Suprapubic skin (tissue), 3 donors: ENCODE data around the gene MRPL3.

Experiments
- CTCF ChIP-seq, 2 donors: fragments of 200-600 bp in 1 of 2; fragments of 450-650 bp in 1 of 2; sonication (generic) in 1 of 2; IDR thresholded peaks; one replicate each; pipeline ENCODE4 v1.5.1; 2016 to 2019; ENCODE audit warnings: antibody characterized with exemption in 2 of 2, mild to moderate bottlenecking in 1 of 2, moderate library complexity in 1 of 2
- POLR2AphosphoS5 ChIP-seq, 3 donors: sonication (generic); formaldehyde crosslinking; IDR thresholded peaks; one replicate each; pipeline ENCODE4 v1.6.1; 2017; ENCODE audit warnings: antibody characterized with exemption in 3 of 3

DNA sequence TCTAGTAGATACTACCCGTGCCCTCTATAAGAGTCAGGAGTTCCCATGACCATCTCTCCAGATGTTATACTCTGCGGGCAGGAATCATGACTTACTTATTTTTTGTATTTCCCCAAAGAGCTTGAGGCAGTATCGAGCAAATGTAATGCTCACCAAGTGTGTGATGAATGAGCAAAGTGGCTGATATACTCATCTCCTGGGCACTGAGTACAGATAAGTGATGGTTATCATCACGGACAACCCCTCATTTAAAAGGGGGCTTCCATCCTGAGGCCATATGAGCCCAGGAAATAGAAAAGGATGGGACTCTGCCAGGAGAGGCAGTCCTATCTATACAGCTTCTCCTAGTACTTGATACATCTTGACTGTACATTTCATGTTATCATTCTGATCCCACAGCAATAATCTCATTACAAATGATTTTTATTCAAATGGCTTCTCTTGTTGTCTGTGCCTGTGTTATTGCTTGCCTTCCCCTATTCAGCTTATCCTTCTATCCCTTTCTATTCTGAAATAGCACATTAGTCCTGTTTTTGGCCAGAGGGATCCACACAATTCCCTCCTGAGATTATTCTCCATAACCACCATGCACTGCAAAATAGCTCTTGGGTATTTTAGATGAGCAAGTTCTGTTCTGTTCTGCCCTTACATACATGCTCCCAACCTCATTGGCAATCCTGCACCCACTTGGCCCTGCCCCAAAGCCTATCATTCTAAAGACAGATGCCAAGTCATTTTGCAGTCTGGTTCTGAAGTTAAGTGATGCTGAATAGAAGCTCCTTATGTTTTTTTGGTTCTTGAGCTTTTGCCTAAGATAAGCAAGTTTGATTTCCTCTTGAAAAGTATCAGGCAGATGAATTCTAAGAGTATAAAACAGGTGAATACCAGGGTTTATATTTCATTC, 48.0 kb upstream of the MRPL3 start:
- TF ChIP-seq POLR2AphosphoS5 (IDR thresholded peaks at IDR 0.05) (no peak), CTCF (IDR thresholded peaks at IDR 0.05) (no peak)
